Stomach (tissue), 9 donors: ENCODE data around the gene LCTL. TPM values are rescaled to one million over a fixed set of nuclear protein-coding genes. Genes with fewer than 3 reads are reported as not detected.
"Not testable (repeated sequence)": the region's sequence is repeated elsewhere in the genome, so short reads cannot be mapped to it uniquely, and the experiment has no call there.

ENCODE experiments used
- DNase-seq, 2 donors: peaks; one replicate each; pipeline versions ENCODE4 v3.0.0 to v3.0.0-alpha.2; 2013 to 2019
- H3K27ac ChIP-seq, 5 donors: fragments of 200-600 bp in 4 of 5; sonication (generic) in 4 of 5; one replicate each; pipeline ENCODE4 v1.5.1; 2013 to 2019; ENCODE audit warnings: mild to moderate bottlenecking in 1 of 5, moderate library complexity in 1 of 5
- H3K27me3 ChIP-seq, 3 donors: fragments of 200-600 bp; sonication (generic); one replicate each; pipeline ENCODE4 v1.5.1; 2017 to 2019; ENCODE audit warnings: mixed run types in 1 of 3
- H3K36me3 ChIP-seq, 4 donors: fragments of 200-600 bp; sonication (generic); 1 replicate in 3 of 4; 2 replicates in 1 of 4; pipeline ENCODE4 v1.5.1; 2016 to 2019
- H3K4me1 ChIP-seq, 4 donors: fragments of 200-600 bp; sonication (generic); one replicate each; pipeline ENCODE4 v1.5.1; 2016 to 2019
- H3K4me3 ChIP-seq, 4 donors: fragments of 200-600 bp; sonication (generic) in 3 of 4; one replicate each; pipeline ENCODE4 v1.5.1; 2016 to 2019; ENCODE audit warnings: mild to moderate bottlenecking in 1 of 4
- H3K9me3 ChIP-seq, 4 donors: fragments of 200-600 bp; sonication (generic); one replicate each; pipeline ENCODE4 v1.5.1; 2016 to 2019
- EP300 ChIP-seq: sonication (generic); formaldehyde crosslinking; IDR thresholded peaks from one replicate; pipeline ENCODE4 v1.6.1; 2017; ENCODE audit warnings: antibody characterized with exemption
- POLR2A ChIP-seq, 4 donors: fragments of 450-650 bp; IDR thresholded peaks; one replicate each; pipeline ENCODE4 v1.6.1; 2016; ENCODE audit warnings: antibody characterized with exemption in 4 of 4, control low read depth in 2 of 4, mild to moderate bottlenecking in 1 of 4, moderate library complexity in 1 of 4
- WGBS, 5 donors: extraction: QIAGEN DNeasy Blood & Tissue Kit in 3 of 5; methylation state at CpG; one replicate each; pipeline versions ENCODE4 v1.1.5 to v1.1.7; 2013 to 2018; 5-methylcytosine and 5-hydroxymethylcytosine counted together
- intact Hi-C: fragments of 100-400 bp; cut with DNase I; formaldehyde crosslinking; loops from one replicate; pipeline ENCODE4 v1.15.1; 2023; ENCODE audit warnings: low total_unique reads
- polyA plus RNA-seq, 3 donors: library from polyadenylated mRNA; stranded (reverse); fragments of 200-250 nt; gene quantifications; one replicate each; pipeline ENCODE4 v1.2.3, GENCODE V29; 2013
- small RNA-seq, 4 donors: library from RNA; depleted of rRNA; stranded (forward); fragments of <200 nt; gene quantifications; one replicate each; pipeline ENCODE3, GENCODE V24; 2016
- total RNA-seq, 5 donors: library from RNA; depleted of rRNA; stranded (reverse); fragments of >200 nt; gene quantifications; one replicate each; pipeline versions ENCODE4 v1.1.0 to v1.2.3, GENCODE V29; 2014 to 2016
- TF ChIP-seq, protein P1 (sequence below), 7 experiments: fragments of 450-650 bp in 4 of 7; fragments of 200-600 bp in 3 of 7; sonication (generic) in 3 of 7; IDR thresholded peaks; one replicate each; pipeline ENCODE4 v1.5.1; 2016 to 2019; ENCODE audit warnings: antibody characterized with exemption in 7 of 7, control low read depth in 2 of 7, mild to moderate bottlenecking in 1 of 7
- donor health status: healthy with polysubstance abuse.
- donor health status: Bipolar disorder and iron deficiency.
- donor health status: healthy.

LCTL gene
- total and polyA plus RNA-seq, 8 donors, result not detected

DNA sequence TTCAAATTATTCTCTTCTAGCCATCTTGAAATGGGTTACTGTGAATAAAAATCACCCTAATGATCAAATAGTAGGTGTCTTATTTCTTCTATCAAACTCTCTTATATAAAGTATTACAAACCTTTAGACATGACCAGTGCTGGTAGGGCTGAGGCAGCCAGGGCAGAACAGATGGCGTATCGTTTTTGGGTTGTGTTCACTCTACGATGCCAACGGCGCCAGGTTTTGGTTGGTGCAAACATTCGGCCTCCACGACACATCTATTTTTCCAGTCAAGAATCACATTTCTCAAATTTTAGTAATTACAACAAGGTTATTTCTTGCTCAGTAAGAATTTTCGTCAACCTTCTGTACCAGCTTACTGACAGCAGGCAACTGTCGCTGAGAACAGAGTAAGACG lies 63.3 kb downstream of the LCTL start:
- no peak for DNase-seq
- no peaks in the 10 kb centered on the region for H3K9me3 ChIP-seq
- intact Hi-C loops, result no loop called here

DNA sequence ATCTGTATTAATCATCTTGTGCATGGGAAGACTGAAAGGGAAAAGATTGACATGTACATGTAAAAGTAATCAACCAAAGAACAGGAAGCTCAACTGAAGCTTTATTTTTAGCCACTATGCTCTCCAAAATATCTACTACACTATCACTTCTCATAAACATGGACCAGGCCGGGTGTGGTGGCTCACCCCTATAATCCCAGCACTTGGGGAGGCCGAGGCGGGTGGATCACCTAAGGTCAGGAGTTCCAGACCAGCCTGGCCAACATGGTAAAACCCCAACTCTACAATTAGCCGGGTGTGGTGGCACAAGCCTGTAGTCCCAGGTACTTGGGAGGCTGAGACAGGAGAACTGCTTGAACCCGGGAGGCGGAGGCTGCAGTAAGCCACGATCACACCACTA lies 65.5 kb downstream of the LCTL start:
- H3K4me3 ChIP-seq, intact Hi-C loops, H3K27ac ChIP-seq, H3K27me3 ChIP-seq, DNase-seq, H3K9me3 ChIP-seq: not testable (repeated sequence)
- Histone ChIP-seq H3K36me3 (peaks cover 45 to 59% (median 59%) of the 10 kb centered on the region in 4 donors), H3K4me1 (peaks cover 24 to 77% (median 51%) of the 10 kb centered on the region in 4 donors)
- 78 to 89% (median 86%) methylated on average over 7 of the region's 7 CpGs for WGBS, 5 donors

More for the DNA sequence above, 63.3 kb downstream of the LCTL start:
- 52 to 60% (median 59%) methylated on average over 10 of the region's 10 CpGs for WGBS, 5 donors
- H3K4me1 ChIP-seq, result peaks cover 18 to 69% (median 47%) of the 10 kb centered on the region in 4 donors
- peak overlapping the region in 1 of 5 donors; percentile 13 for H3K27ac ChIP-seq
- peak overlapping the region in 3 of 4 donors; percentile 74 to 96 (median 76) for H3K4me3 ChIP-seq
- no peak for TF ChIP-seq EP300
- peaks cover 45 to 55% (median 54%) of the 10 kb centered on the region in 4 donors for H3K36me3 ChIP-seq
- H3K27me3 ChIP-seq, result no peaks in the 10 kb centered on the region

DNA sequence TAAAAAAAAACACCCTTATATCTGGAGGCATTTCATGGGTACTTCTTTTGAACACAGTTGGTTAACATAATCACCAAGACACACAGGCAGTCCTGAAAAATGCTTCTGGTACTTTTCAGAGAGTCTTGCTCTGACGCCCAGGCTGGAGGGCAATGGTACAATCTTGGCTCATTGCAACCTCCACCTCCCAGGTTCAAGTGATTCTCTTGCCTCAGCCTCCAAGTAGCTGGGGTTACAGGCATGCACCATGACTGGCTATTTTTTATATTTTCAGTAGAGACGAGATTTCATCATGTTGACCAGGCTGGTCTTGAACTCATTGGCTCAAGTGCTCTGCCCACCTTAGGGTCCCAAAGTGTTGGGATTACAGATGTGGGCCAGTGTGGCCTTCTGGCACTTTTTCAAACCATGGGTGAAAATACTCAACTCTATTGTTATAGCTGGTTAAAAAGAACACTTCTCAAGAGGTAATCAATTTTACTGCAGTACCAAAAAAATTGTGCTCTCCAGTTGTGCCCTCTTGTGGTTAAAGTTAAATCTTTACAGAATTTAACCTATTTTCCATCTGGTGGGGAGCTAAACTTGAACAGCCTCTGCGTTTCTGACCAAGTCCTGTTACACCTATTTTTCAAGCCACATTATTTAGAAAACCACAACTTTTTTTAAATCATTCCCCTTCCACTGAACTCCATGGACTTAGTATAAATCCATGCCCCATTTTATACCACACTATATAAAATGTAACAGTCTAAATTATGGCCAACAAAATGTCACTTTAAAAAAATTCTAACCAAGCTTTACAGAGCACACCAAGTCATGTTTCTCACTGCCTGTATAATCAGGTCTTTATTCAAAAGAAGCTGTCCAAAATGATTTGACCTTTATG lies 67.1 kb downstream of the LCTL start:
- TF ChIP-seq, protein P1, sequence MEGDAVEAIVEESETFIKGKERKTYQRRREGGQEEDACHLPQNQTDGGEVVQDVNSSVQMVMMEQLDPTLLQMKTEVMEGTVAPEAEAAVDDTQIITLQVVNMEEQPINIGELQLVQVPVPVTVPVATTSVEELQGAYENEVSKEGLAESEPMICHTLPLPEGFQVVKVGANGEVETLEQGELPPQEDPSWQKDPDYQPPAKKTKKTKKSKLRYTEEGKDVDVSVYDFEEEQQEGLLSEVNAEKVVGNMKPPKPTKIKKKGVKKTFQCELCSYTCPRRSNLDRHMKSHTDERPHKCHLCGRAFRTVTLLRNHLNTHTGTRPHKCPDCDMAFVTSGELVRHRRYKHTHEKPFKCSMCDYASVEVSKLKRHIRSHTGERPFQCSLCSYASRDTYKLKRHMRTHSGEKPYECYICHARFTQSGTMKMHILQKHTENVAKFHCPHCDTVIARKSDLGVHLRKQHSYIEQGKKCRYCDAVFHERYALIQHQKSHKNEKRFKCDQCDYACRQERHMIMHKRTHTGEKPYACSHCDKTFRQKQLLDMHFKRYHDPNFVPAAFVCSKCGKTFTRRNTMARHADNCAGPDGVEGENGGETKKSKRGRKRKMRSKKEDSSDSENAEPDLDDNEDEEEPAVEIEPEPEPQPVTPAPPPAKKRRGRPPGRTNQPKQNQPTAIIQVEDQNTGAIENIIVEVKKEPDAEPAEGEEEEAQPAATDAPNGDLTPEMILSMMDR (IDR thresholded peaks at IDR 0.05), result peak in 1 of 7 experiments; percentile 24
- no peak for TF ChIP-seq POLR2A (IDR thresholded peaks at IDR 0.05)
- 28 to 50% (median 45%) methylated on average over 3 of the region's 3 CpGs for WGBS, 5 donors
- intact Hi-C loops, result loop anchor here (5.0 kb wide), 1 partner anchor 111 kb away; the partner anchor contains the start of gene MAP2K1
- no peaks in the 10 kb centered on the region for H3K9me3 ChIP-seq
- H3K4me3 ChIP-seq, result no peak overlapping the region
- no peaks in the 10 kb centered on the region for H3K27me3 ChIP-seq
- H3K36me3 ChIP-seq, result peaks cover 45 to 75% (median 75%) of the 10 kb centered on the region in 4 donors
- peak overlapping the region; percentile 36 to 92 (median 90) for H3K27ac ChIP-seq
- peaks cover 23 to 91% (median 50%) of the 10 kb centered on the region in 4 donors for H3K4me1 ChIP-seq
- DNase-seq, result peak in 1 of 2 donors; percentile 57

Small RNAs within 50 kb of the gene (small RNA-seq; reads per million reads assigned to genes)
- gene RF01159, result 0 reads per million in 4 donors
- gene SNORD16, result 0 reads per million in 4 donors
- gene SNORD18A, result 0 reads per million in 4 donors
- 0 reads per million in 4 donors for gene SNORD18B
- 0 reads per million in 4 donors for gene SNORD18C

Other genes starting within 250 kb of the LCTL start
- 10 to 100 TPM in 1 of 5 donors, 1 to 10 TPM in 3, not detected in 1; 2.3 to 13.8 (median 8.4) TPM for gene TIPIN, start 209.3 kb downstream of the LCTL start, total RNA-seq
- gene TIPIN, start 209.3 kb downstream of the LCTL start, polyA plus RNA-seq, result 1 to 10 TPM; 2.7 to 3.1 (median 2.9) TPM
- gene MAP2K1, start 179.1 kb downstream of the LCTL start, total RNA-seq, result 100 to 1,000 TPM in 1 of 5 donors, 10 to 100 TPM in 4; 21.9 to 123 (median 35.0) TPM
- 10 to 100 TPM; 20.1 to 24.6 (median 23.9) TPM for gene MAP2K1, start 179.1 kb downstream of the LCTL start, polyA plus RNA-seq
- gene SNAPC5, start 68.2 kb downstream of the LCTL start, total RNA-seq, result 10 to 100 TPM in 2 of 5 donors, 1 to 10 TPM in 3; 2.3 to 18.2 (median 9.8) TPM
- 10 to 100 TPM; 25.9 to 49.0 (median 31.6) TPM for gene SNAPC5, start 68.2 kb downstream of the LCTL start, polyA plus RNA-seq
- gene RPL4, start 61.1 kb downstream of the LCTL start, total RNA-seq, result 1,000 to 10,000 TPM in 4 of 5 donors, 100 to 1,000 TPM in 1; 994 to 3,031 (median 2,276) TPM
- 1,000 to 10,000 TPM; 2,383 to 4,395 (median 2,638) TPM for gene RPL4, start 61.1 kb downstream of the LCTL start, polyA plus RNA-seq
- gene ZWILCH, start 60.7 kb downstream of the LCTL start, total RNA-seq, result 10 to 100 TPM in 2 of 5 donors, 1 to 10 TPM in 2, under 1 TPM in 1; 0.89 to 46.7 (median 9.9) TPM
- 1 to 10 TPM; 3.5 to 5.6 (median 4.2) TPM for gene ZWILCH, start 60.7 kb downstream of the LCTL start, polyA plus RNA-seq
- 100 to 1,000 TPM in 2 of 5 donors, 10 to 100 TPM in 3; 20.4 to 112 (median 76.4) TPM for gene SMAD6, start 136.2 kb upstream of the LCTL start, total RNA-seq
- gene SMAD6, start 136.2 kb upstream of the LCTL start, polyA plus RNA-seq, result 1 to 10 TPM; 4.0 to 5.7 (median 4.6) TPM